Mesenchymal stem cell (in vitro differentiated cells and primary cell): Measurements from ENCODE around the gene LPP.
A peak's percentile ranks its signal among the peaks of the same experiment; 100 is the strongest.

Experiments used
- DNase-seq: peaks from one replicate; pipeline ENCODE4 v3.0.0-alpha.2; 2013
- H2AFZ ChIP-seq: one replicate; pipeline ENCODE4 v1.6.1; 2013; ENCODE audit warnings: low read depth, mild to moderate bottlenecking, control low read depth, inconsistent platforms, low read length, moderate library complexity
- H2AK5ac ChIP-seq: 2 replicates; pipeline ENCODE4 v1.6.1; 2013; ENCODE audit warnings: low read length, moderate library complexity, mild to moderate bottlenecking, inconsistent platforms; ENCODE audit not compliant: severe bottlenecking
- H2BK120ac ChIP-seq: one replicate; pipeline ENCODE4 v1.6.1; 2013; ENCODE audit warnings: low read depth, mild to moderate bottlenecking, inconsistent platforms, low read length, moderate library complexity
- H2BK12ac ChIP-seq, 2 experiments: one replicate each; pipeline ENCODE4 v1.6.1; 2013; ENCODE audit warnings: inconsistent platforms in 2 of 2, low read length in 2 of 2, mild to moderate bottlenecking in 2 of 2, moderate library complexity in 2 of 2, control low read depth in 1 of 2
- H2BK15ac ChIP-seq: one replicate; pipeline ENCODE4 v1.6.1; 2013; ENCODE audit warnings: mild to moderate bottlenecking, low read depth, inconsistent platforms; ENCODE audit not compliant: poor library complexity, severe bottlenecking
- H2BK5ac ChIP-seq: 2 replicates; pipeline ENCODE4 v1.6.1; 2013; ENCODE audit warnings: low read depth, mild to moderate bottlenecking, low read length, control low read depth, inconsistent platforms; ENCODE audit not compliant: poor library complexity, severe bottlenecking
- H3K14ac ChIP-seq, 2 experiments: one replicate each; pipeline ENCODE4 v1.6.1; 2013; ENCODE audit warnings: inconsistent platforms in 2 of 2, low read length in 2 of 2, control low read depth in 1 of 2, mild to moderate bottlenecking in 1 of 2, moderate library complexity in 1 of 2
- H3K18ac ChIP-seq, 2 experiments: one replicate each; pipeline ENCODE4 v1.6.1; 2013; ENCODE audit warnings: inconsistent platforms in 2 of 2, low read length in 2 of 2, control low read depth in 1 of 2, low read depth in 1 of 2, mild to moderate bottlenecking in 1 of 2
- H3K23ac ChIP-seq, 2 experiments: one replicate each; pipeline ENCODE4 v1.6.1; 2013; ENCODE audit warnings: inconsistent platforms in 2 of 2, low read length in 2 of 2, mild to moderate bottlenecking in 2 of 2, moderate library complexity in 2 of 2, control low read depth in 1 of 2
- H3K27ac ChIP-seq: 2 replicates; pipeline ENCODE4 v1.5.1; 2013; ENCODE audit warnings: mild to moderate bottlenecking, moderate library complexity, low read length, control low read depth, inconsistent platforms; ENCODE audit not compliant: poor library complexity, severe bottlenecking
- H3K27me3 ChIP-seq, 2 experiments: 2 replicates each; pipeline versions ENCODE4 v1.6.1 to v1.7.0; 2013; ENCODE audit warnings: low read length in 2 of 2, mild to moderate bottlenecking in 2 of 2, moderate library complexity in 2 of 2, control low read depth in 1 of 2, inconsistent platforms in 1 of 2; ENCODE audit not compliant: control insufficient read depth in 1 of 2, insufficient read depth in 1 of 2
- H3K36me3 ChIP-seq, 2 experiments: 2 replicates each; pipeline versions ENCODE4 v1.6.1 to v1.7.0; 2013; ENCODE audit warnings: low read length in 2 of 2, control low read depth in 1 of 2, inconsistent platforms in 1 of 2, low read depth in 1 of 2, mild to moderate bottlenecking in 1 of 2; ENCODE audit not compliant: insufficient read depth in 2 of 2, control insufficient read depth in 1 of 2
- H3K4ac ChIP-seq, 2 experiments: one replicate each; pipeline ENCODE4 v1.6.1; 2013; ENCODE audit warnings: inconsistent platforms in 2 of 2, low read length in 2 of 2, mild to moderate bottlenecking in 2 of 2, moderate library complexity in 2 of 2, control low read depth in 1 of 2, low read depth in 1 of 2
- H3K4me1 ChIP-seq: 2 replicates; pipeline ENCODE4 v1.6.1; 2013; ENCODE audit warnings: low read depth, low read length, control low read depth; ENCODE audit not compliant: control insufficient read depth, insufficient read depth
- H3K4me2 ChIP-seq: 2 replicates; pipeline ENCODE4 v1.6.1; 2013; ENCODE audit warnings: low read length, mild to moderate bottlenecking, inconsistent platforms; ENCODE audit not compliant: poor library complexity, severe bottlenecking
- H3K4me3 ChIP-seq, 2 experiments: 2 replicates each; pipeline versions ENCODE4 v1.5.1 to v1.7.0; 2013; ENCODE audit warnings: low read length in 2 of 2, mild to moderate bottlenecking in 2 of 2, control low read depth in 1 of 2, low read depth in 1 of 2; ENCODE audit not compliant: insufficient read depth in 1 of 2
- H3K79me1 ChIP-seq: replicated peaks from 2 replicates; pipeline ENCODE4 v1.6.1; 2013; ENCODE audit warnings: mild to moderate bottlenecking, control low read depth, low read length, inconsistent platforms; ENCODE audit not compliant: poor library complexity, severe bottlenecking
- H3K9ac ChIP-seq: 2 replicates; pipeline ENCODE4 v1.7.0; 2013; ENCODE audit warnings: mild to moderate bottlenecking, low read length, moderate library complexity
- H3K9me3 ChIP-seq: 2 replicates; pipeline ENCODE4 v1.7.0; 2013; ENCODE audit warnings: mild to moderate bottlenecking, low read length; ENCODE audit not compliant: control insufficient read depth
- H4K8ac ChIP-seq: one replicate; pipeline ENCODE4 v1.6.1; 2013; ENCODE audit warnings: inconsistent platforms, mild to moderate bottlenecking, low read length, moderate library complexity
- H4K91ac ChIP-seq: one replicate; pipeline ENCODE4 v1.6.1; 2013; ENCODE audit warnings: mild to moderate bottlenecking, low read length, inconsistent platforms
- WGBS: methylation state at CpG from one replicate; pipeline ENCODE4 v1.1.7; 2013; ENCODE audit warnings: mixed read lengths; 5-methylcytosine and 5-hydroxymethylcytosine counted together

The LPP gene

GRCh38 chr3:188236271-188236670 lies 82.3 kb downstream of the LPP start:
- no peak overlapping the region for H3K27ac ChIP-seq
- H3K9me3 ChIP-seq: no peaks in the 10 kb centered on the region
- H3K79me1 ChIP-seq: peaks cover 14% of the 10 kb centered on the region
- H3K4ac ChIP-seq: no peak overlapping the region
- H2BK15ac ChIP-seq: no peak overlapping the region
- DNase-seq: no peak
- H2BK120ac ChIP-seq: no peak overlapping the region
- no peak overlapping the region for H3K23ac ChIP-seq
- 100% methylated on average over 4 of the region's 4 CpGs for WGBS
- H2AK5ac ChIP-seq: no peak overlapping the region
- no peaks in the 10 kb centered on the region for H3K27me3 ChIP-seq
- H2BK12ac ChIP-seq: no peak overlapping the region
- H2BK5ac ChIP-seq: no peak overlapping the region
- H3K4me1 ChIP-seq: peaks cover 8% of the 10 kb centered on the region
- peaks cover 3 to 6% of the 10 kb centered on the region in 2 experiments for H3K36me3 ChIP-seq
- no peak overlapping the region for H4K91ac ChIP-seq
- no peak overlapping the region for H3K9ac ChIP-seq
- H3K4me2 ChIP-seq: no peak overlapping the region
- H3K18ac ChIP-seq: no peak overlapping the region
- no peak overlapping the region for H3K14ac ChIP-seq
- H2AFZ ChIP-seq: no peak overlapping the region
- no peak overlapping the region for H3K4me3 ChIP-seq
- H4K8ac ChIP-seq: no peak overlapping the region

- Histone ChIP-seq H2BK120ac (no peak overlapping the region), H3K4me1 (peaks cover 12% of the 10 kb centered on the region), H2AFZ (no peak overlapping the region), H3K14ac (peak overlapping the region in 1 of 2 experiments; percentile 19), H3K23ac (no peak overlapping the region), H4K91ac (no peak overlapping the region), H2BK12ac (no peak overlapping the region), H3K27ac (no peak overlapping the region), H2BK5ac (no peak overlapping the region), H3K36me3 (peaks cover 3 to 6% of the 10 kb centered on the region in 2 experiments), H3K4me2 (no peak overlapping the region), H3K4ac (no peak overlapping the region), H3K79me1 (peaks cover 11% of the 10 kb centered on the region), H3K4me3 (no peak overlapping the region), H2AK5ac (no peak overlapping the region), H3K9me3 (no peaks in the 10 kb centered on the region), H3K27me3 (no peaks in the 10 kb centered on the region), H2BK15ac (no peak overlapping the region), H4K8ac (no peak overlapping the region), H3K18ac (peak overlapping the region in 1 of 2 experiments; percentile 13), H3K9ac (no peak overlapping the region)
- WGBS: 95% methylated on average over 6 of the region's 7 CpGs
- DNase-seq: no peak
These were observed 85.1 kb downstream of the LPP start for GRCh38 chr3:188239035-188239434.

GRCh38 chr3:188239577-188239976 lies 85.6 kb downstream of the LPP start:
- H3K9ac ChIP-seq: no peak overlapping the region
- WGBS: no CpG with 5 or more reads among the region's 1 CpG
- H3K23ac ChIP-seq: no peak overlapping the region
- H2BK12ac ChIP-seq: no peak overlapping the region
- no peak overlapping the region for H3K18ac ChIP-seq
- H3K4ac ChIP-seq: no peak overlapping the region
- H3K27me3 ChIP-seq: no peaks in the 10 kb centered on the region
- no peak overlapping the region for H3K4me2 ChIP-seq
- H3K14ac ChIP-seq: no peak overlapping the region
- H3K36me3 ChIP-seq: peaks cover 3 to 6% of the 10 kb centered on the region in 2 experiments
- H2BK120ac ChIP-seq: no peak overlapping the region
- no peak overlapping the region for H2BK5ac ChIP-seq
- H4K8ac ChIP-seq: no peak overlapping the region
- no peak overlapping the region for H3K4me3 ChIP-seq
- H2AK5ac ChIP-seq: no peak overlapping the region
- no peak overlapping the region for H2BK15ac ChIP-seq
- no peak overlapping the region for H3K27ac ChIP-seq
- H2AFZ ChIP-seq: no peak overlapping the region
- peaks cover 11% of the 10 kb centered on the region for H3K79me1 ChIP-seq
- peaks cover 12% of the 10 kb centered on the region for H3K4me1 ChIP-seq
- no peak overlapping the region for H4K91ac ChIP-seq
- no peak for DNase-seq
- no peaks in the 10 kb centered on the region for H3K9me3 ChIP-seq

- no peak overlapping the region for H4K91ac ChIP-seq
- no peaks in the 10 kb centered on the region for H3K9me3 ChIP-seq
- H3K36me3 ChIP-seq: peaks cover 3 to 6% of the 10 kb centered on the region in 2 experiments
- peak overlapping the region in 1 of 2 experiments; percentile 65 for H3K14ac ChIP-seq
- peak overlapping the region; percentile 74 for H2AK5ac ChIP-seq
- no peak overlapping the region for H3K4ac ChIP-seq
- H4K8ac ChIP-seq: no peak overlapping the region
- peak overlapping the region in 1 of 2 experiments; percentile 83 for H2BK12ac ChIP-seq
- no peak overlapping the region for H3K9ac ChIP-seq
- H3K27me3 ChIP-seq: no peaks in the 10 kb centered on the region
- 72% methylated on average over 4 of the region's 7 CpGs for WGBS
- H3K18ac ChIP-seq: peak overlapping the region in 1 of 2 experiments; percentile 66
- H3K23ac ChIP-seq: no peak overlapping the region
- H2BK15ac ChIP-seq: peak overlapping the region; percentile 36
- H2BK120ac ChIP-seq: peak overlapping the region; percentile 52
- no peak overlapping the region for H2AFZ ChIP-seq
- no peak overlapping the region for H3K27ac ChIP-seq
- no peak overlapping the region for H2BK5ac ChIP-seq
- H3K4me3 ChIP-seq: no peak overlapping the region
- no peak for DNase-seq
- peaks cover 13% of the 10 kb centered on the region for H3K79me1 ChIP-seq
- peaks cover 12% of the 10 kb centered on the region for H3K4me1 ChIP-seq
- no peak overlapping the region for H3K4me2 ChIP-seq
These were observed 86.4 kb downstream of the LPP start for GRCh38 chr3:188240189-188240981.
